GM23338 (cell line): Measurements from ENCODE around the gene CTSW. TPM values are rescaled to one million over a fixed set of nuclear protein-coding genes. Genes with fewer than 3 reads are reported as not detected.
A peak's percentile ranks its signal among the peaks of the same experiment; 100 is the strongest.

ENCODE experiments used
- ATAC-seq: fragments of 200-7000 bp; cut with Tn5 transposase; 3 replicates; pipeline ENCODE4 v1.9.1; 2020
- DNase-seq: peaks from one replicate; pipeline ENCODE4 v3.0.0-alpha.2; 2015; ENCODE audit warnings: low spot score
- H2AFZ ChIP-seq: fragments of 200-600 bp; sonication (generic); 2 replicates; pipeline ENCODE4 v1.8.0; 2016; ENCODE audit warnings: antibody characterized with exemption, mild to moderate bottlenecking, moderate library complexity
- H3F3A ChIP-seq: fragments of 200-600 bp; sonication (generic); replicated peaks from 2 replicates; pipeline ENCODE4 v1.8.0; 2017; ENCODE audit warnings: antibody characterized with exemption, mixed run types, low read depth
- H3K27ac ChIP-seq: fragments of 200-600 bp; sonication (generic); 2 replicates; pipeline ENCODE4 v1.6.1; 2016; ENCODE audit warnings: low read depth
- H3K27me3 ChIP-seq: fragments of 200-600 bp; sonication (generic); 2 replicates; pipeline ENCODE4 v1.8.0; 2016; ENCODE audit warnings: mild to moderate bottlenecking, mixed run types, moderate library complexity; ENCODE audit not compliant: insufficient read depth
- H3K36me3 ChIP-seq: fragments of 200-600 bp; sonication (generic); 2 replicates; pipeline ENCODE4 v1.8.0; 2016; ENCODE audit warnings: mild to moderate bottlenecking; ENCODE audit not compliant: insufficient read depth
- H3K4me1 ChIP-seq: fragments of 200-600 bp; sonication (generic); 2 replicates; pipeline ENCODE4 v1.8.0; 2016; ENCODE audit warnings: mild to moderate bottlenecking, moderate library complexity; ENCODE audit not compliant: insufficient read depth
- H3K4me2 ChIP-seq: fragments of 200-600 bp; sonication (generic); 2 replicates; pipeline ENCODE4 v1.7.1; 2017; ENCODE audit warnings: mixed run types
- H3K4me3 ChIP-seq: fragments of 200-600 bp; sonication (generic); 2 replicates; pipeline ENCODE4 v1.6.1; 2016; ENCODE audit warnings: mixed run types
- H3K79me2 ChIP-seq: fragments of 200-600 bp; sonication (generic); replicated peaks from 2 replicates; pipeline ENCODE4 v1.8.0; 2017; ENCODE audit warnings: mild to moderate bottlenecking; ENCODE audit not compliant: insufficient read depth
- H3K9me2 ChIP-seq: fragments of 200-600 bp; sonication (generic); 2 replicates; pipeline ENCODE4 v1.8.0; 2017; ENCODE audit not compliant: insufficient read depth
- H4K20me1 ChIP-seq: fragments of 200-600 bp; sonication (generic); replicated peaks from 2 replicates; pipeline ENCODE4 v1.8.0; 2017; ENCODE audit warnings: mild to moderate bottlenecking; ENCODE audit not compliant: insufficient read depth
- H3K27ac Mint-ChIP-seq: 2 replicates; pipeline ENCODE4 v1.8.0; 2020; ENCODE audit warnings: inconsistent platforms, mild to moderate bottlenecking, moderate library complexity, mixed read lengths
- H3K27me3 Mint-ChIP-seq: 3 replicates; pipeline ENCODE4 v1.8.0; 2022; ENCODE audit warnings: low read depth, mild to moderate bottlenecking, moderate library complexity, mixed read lengths, inconsistent platforms; ENCODE audit not compliant: insufficient read depth, poor library complexity
- H3K36me3 Mint-ChIP-seq: 3 replicates; pipeline ENCODE4 v1.8.0; 2021; ENCODE audit warnings: low read depth, mild to moderate bottlenecking, inconsistent platforms, moderate library complexity, mixed read lengths
- H3K4me1 Mint-ChIP-seq: 3 replicates; pipeline ENCODE4 v1.8.0; 2020; ENCODE audit warnings: mild to moderate bottlenecking, inconsistent platforms, mixed read lengths
- H3K4me3 Mint-ChIP-seq: 3 replicates; pipeline ENCODE4 v1.8.0; 2021; ENCODE audit warnings: moderate library complexity, mild to moderate bottlenecking, inconsistent platforms, mixed read lengths
- H3K9me3 Mint-ChIP-seq: 3 replicates; pipeline ENCODE4 v1.8.0; 2020; ENCODE audit warnings: moderate library complexity, mild to moderate bottlenecking, inconsistent platforms, mixed read lengths
- ETS1 ChIP-seq: IDR thresholded peaks from 2 replicates; pipeline ENCODE4 v1.6.1; 2016; ENCODE audit warnings: antibody characterized with exemption
- EZH2phosphoT487 ChIP-seq: fragments of 200-600 bp; sonication (generic); IDR thresholded peaks from one replicate; pipeline ENCODE4 v1.8.1; 2018; ENCODE audit warnings: antibody characterized with exemption; ENCODE audit not compliant: unreplicated experiment
- JUNB ChIP-seq: IDR thresholded peaks from one replicate; pipeline ENCODE4 v1.6.1; 2016; ENCODE audit warnings: antibody characterized with exemption; ENCODE audit not compliant: unreplicated experiment
- NANOG ChIP-seq: IDR thresholded peaks from 2 replicates; pipeline ENCODE4 v1.6.1; 2016; ENCODE audit warnings: antibody characterized with exemption, borderline replicate concordance
- POLR2AphosphoS5 ChIP-seq: IDR thresholded peaks from 2 replicates; pipeline ENCODE4 v1.6.1; 2016; ENCODE audit warnings: antibody characterized with exemption, low read depth
- STAT1 ChIP-seq: IDR thresholded peaks from one replicate; pipeline ENCODE4 v1.6.1; 2016; ENCODE audit warnings: antibody characterized with exemption; ENCODE audit not compliant: unreplicated experiment
- ZNF114 ChIP-seq: fragments of 250-450 bp; sonication (Bioruptor Pico); IDR thresholded peaks from 2 replicates; pipeline ENCODE4 v1.5.0; 2020; ENCODE audit warnings: mild to moderate bottlenecking, moderate library complexity
- ZNF331 ChIP-seq: fragments of 250-450 bp; sonication (Bioruptor Pico); IDR thresholded peaks from 2 replicates; pipeline ENCODE4 v1.5.0; 2020; ENCODE audit warnings: low read depth, mild to moderate bottlenecking, moderate library complexity
- ZNF462 ChIP-seq: fragments of 250-450 bp; sonication (Bioruptor Pico); IDR thresholded peaks from 2 replicates; pipeline ENCODE4 v1.5.0; 2020; ENCODE audit warnings: mild to moderate bottlenecking, moderate library complexity
- polyA plus RNA-seq: library from polyadenylated mRNA; unstranded; fragments of >200 nt; fragmentation: Nextera tagmentation; extraction: Ambion mirVana; gene quantifications from 2 replicates; pipeline ENCODE4 v1.2.1, GENCODE V29; 2016
- total RNA-seq: library from RNA; depleted of rRNA; stranded (reverse); fragments of >200 nt; shearing (Covaris generic); gene quantifications from 2 replicates; pipeline ENCODE4 v1.2.3, GENCODE V29; 2014
- TF ChIP-seq, protein P1 (sequence below): IDR thresholded peaks from one replicate; pipeline ENCODE4 v1.6.1; 2018; ENCODE audit warnings: antibody characterized with exemption; ENCODE audit not compliant: unreplicated experiment
- TF ChIP-seq, protein P2 (sequence below), 2 experiments: fragments of 200-600 bp in 1 of 2; sonication (generic) in 1 of 2; conservative IDR thresholded peaks; 2 replicates each; pipeline versions ENCODE4 v1.5.1 to v1.6.1; 2016 to 2017; ENCODE audit warnings: antibody characterized with exemption in 2 of 2, low read depth in 2 of 2, mild to moderate bottlenecking in 2 of 2, moderate library complexity in 1 of 2

CTSW gene
- total and polyA plus RNA-seq, 2 experiments from 2014 or later: not detected

GRCh38 chr11:65870706-65871681 lies 8.6 kb upstream of the CTSW start:
- Mint-ChIP-seq H3K27ac (no peak overlapping the region), H3K9me3 (no peaks in the 10 kb centered on the region; the same call in 2 of the 3 replicates), H3K27me3 (peaks cover 40% of the 10 kb centered on the region), H3K4me3 (0 out of 3 replicates have a peak overlapping the region, but pooled peaks have one; percentile 4), H3K36me3 (no peaks in the 10 kb centered on the region), H3K4me1 (peaks cover 8% of the 10 kb centered on the region)
- Histone ChIP-seq H3K27ac (no peak overlapping the region), H3K4me2 (no peak overlapping the region), H4K20me1 (no peaks in the 10 kb centered on the region; the same call in 1 of the 2 replicates), H3K9me2 (no peaks in the 10 kb centered on the region), H2AFZ (no peak overlapping the region), H3F3A (peaks cover 9% of the 10 kb centered on the region; the same call in 1 of the 2 replicates), H3K79me2 (no peaks in the 10 kb centered on the region), H3K36me3 (no peaks in the 10 kb centered on the region; the same call in 1 of the 2 replicates), H3K4me3 (no peak overlapping the region), H3K4me1 (no peaks in the 10 kb centered on the region; the same call in 1 of the 2 replicates), H3K27me3 (peaks cover 29% of the 10 kb centered on the region)
- DNase-seq: no peak
- no peak for ATAC-seq
- TF ChIP-seq, protein P1, sequence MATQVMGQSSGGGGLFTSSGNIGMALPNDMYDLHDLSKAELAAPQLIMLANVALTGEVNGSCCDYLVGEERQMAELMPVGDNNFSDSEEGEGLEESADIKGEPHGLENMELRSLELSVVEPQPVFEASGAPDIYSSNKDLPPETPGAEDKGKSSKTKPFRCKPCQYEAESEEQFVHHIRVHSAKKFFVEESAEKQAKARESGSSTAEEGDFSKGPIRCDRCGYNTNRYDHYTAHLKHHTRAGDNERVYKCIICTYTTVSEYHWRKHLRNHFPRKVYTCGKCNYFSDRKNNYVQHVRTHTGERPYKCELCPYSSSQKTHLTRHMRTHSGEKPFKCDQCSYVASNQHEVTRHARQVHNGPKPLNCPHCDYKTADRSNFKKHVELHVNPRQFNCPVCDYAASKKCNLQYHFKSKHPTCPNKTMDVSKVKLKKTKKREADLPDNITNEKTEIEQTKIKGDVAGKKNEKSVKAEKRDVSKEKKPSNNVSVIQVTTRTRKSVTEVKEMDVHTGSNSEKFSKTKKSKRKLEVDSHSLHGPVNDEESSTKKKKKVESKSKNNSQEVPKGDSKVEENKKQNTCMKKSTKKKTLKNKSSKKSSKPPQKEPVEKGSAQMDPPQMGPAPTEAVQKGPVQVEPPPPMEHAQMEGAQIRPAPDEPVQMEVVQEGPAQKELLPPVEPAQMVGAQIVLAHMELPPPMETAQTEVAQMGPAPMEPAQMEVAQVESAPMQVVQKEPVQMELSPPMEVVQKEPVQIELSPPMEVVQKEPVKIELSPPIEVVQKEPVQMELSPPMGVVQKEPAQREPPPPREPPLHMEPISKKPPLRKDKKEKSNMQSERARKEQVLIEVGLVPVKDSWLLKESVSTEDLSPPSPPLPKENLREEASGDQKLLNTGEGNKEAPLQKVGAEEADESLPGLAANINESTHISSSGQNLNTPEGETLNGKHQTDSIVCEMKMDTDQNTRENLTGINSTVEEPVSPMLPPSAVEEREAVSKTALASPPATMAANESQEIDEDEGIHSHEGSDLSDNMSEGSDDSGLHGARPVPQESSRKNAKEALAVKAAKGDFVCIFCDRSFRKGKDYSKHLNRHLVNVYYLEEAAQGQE: no peak
- TF ChIP-seq EZH2phosphoT487 (no peak), POLR2AphosphoS5 (no peak), ZNF114 (CRISPR knock-in tag) (no peak), STAT1 (no peak), ETS1 (no peak), NANOG (no peak), JUNB (no peak), ZNF331 (no peak), ZNF462 (no peak)
- TF ChIP-seq, protein P2, sequence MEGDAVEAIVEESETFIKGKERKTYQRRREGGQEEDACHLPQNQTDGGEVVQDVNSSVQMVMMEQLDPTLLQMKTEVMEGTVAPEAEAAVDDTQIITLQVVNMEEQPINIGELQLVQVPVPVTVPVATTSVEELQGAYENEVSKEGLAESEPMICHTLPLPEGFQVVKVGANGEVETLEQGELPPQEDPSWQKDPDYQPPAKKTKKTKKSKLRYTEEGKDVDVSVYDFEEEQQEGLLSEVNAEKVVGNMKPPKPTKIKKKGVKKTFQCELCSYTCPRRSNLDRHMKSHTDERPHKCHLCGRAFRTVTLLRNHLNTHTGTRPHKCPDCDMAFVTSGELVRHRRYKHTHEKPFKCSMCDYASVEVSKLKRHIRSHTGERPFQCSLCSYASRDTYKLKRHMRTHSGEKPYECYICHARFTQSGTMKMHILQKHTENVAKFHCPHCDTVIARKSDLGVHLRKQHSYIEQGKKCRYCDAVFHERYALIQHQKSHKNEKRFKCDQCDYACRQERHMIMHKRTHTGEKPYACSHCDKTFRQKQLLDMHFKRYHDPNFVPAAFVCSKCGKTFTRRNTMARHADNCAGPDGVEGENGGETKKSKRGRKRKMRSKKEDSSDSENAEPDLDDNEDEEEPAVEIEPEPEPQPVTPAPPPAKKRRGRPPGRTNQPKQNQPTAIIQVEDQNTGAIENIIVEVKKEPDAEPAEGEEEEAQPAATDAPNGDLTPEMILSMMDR (conservative IDR thresholded peaks at IDR 0.05; ENCODE audit: low read depth in 2 of 2): no peak
